HUDEP-2 (cell line): ENCODE measurements around the gene ADARB2.
"Not testable (repeated sequence)": the region's sequence is repeated elsewhere in the genome, so short reads cannot be mapped to it uniquely, and the experiment has no call there.

Experiments
- DNase-seq, 76 experiments: peaks; one replicate each; lab custom pipeline; 2025; ENCODE audit not compliant: unreplicated experiment in 76 of 76; lab: John Stamatoyannopoulos, UW

ADARB2 gene

DNA sequence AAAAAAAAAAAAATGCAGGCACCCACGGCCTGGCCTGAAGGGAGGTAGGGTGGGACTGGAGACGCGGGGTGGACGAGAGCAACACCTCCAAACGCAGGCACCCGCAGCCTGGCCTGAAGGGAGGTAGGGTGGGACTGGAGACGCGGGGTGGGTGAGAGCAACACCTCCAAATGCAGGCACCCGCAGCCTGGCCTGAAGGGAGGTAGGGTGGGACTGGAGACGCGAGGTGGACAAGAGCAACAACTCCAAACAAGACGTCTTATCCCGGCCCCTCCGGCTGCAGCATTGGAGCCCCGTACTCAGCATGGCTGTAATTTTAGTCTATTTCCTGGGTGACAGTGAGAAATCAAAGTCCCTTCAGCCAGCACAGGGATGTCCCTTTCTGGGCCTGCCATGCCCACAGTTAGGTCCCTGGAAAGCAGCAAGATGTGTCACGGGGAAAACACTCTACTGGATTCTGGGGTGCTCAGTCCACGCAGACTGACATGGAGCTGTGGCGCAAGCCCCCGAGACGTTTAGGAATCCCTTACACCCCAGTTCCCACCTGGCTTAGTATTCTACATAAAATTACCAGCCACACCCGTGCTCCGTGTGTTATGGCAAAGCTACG is 561.3 kb downstream of the ADARB2 start:
- DNase-seq, result no peak

DNA sequence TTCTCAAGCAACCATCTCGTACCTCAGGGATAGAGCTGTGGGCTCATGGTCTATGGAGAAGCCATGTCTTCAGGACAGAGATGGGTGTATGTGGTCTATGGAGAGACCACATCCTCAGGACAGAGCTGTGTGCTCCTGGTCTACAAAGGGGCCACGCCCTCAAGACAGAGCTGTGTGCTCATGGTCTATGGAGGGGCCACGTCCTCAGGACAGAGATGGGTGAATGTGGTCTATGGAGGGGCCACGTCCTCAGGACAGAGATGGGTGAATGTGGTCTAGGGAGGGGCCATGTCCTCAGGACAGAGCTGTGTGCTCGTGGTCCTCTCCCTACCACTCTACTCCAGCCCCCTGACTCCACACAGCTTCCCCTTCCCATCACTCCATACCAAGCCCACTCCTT is 563.3 kb downstream of the ADARB2 start:
- no peak for DNase-seq

DNA sequence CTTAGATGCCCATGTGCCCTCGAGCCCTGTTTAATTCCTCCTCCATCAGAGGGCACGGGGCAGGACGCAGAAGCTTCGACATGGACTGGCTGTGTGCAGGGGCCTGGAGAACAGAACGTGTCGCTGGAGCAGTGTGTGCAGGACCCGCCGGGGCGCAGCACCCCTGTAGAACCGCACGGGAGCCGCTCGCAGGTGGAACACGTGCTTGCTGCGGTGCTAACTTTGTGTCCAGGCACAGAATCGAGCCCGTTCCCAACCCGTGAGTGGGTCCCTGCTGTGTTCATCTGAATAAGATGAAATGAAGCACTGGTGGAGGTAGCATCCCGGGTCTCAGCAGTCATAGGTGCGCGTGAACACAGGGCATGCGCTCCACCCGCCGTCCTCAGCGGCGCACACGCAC is 564.2 kb downstream of the ADARB2 start:
- DNase-seq, result no peak

GRCh38 chr10:1172256-1172984 is 564.9 kb downstream of the ADARB2 start:
- no peak for DNase-seq

- no peak for DNase-seq
Measured at GRCh38 chr10:1171586-1171985, 565.7 kb downstream of the ADARB2 start.

- no peak for DNase-seq
Measured at GRCh38 chr10:1171182-1171581, 566.1 kb downstream of the ADARB2 start.

- DNase-seq, result no peak
Measured at GRCh38 chr10:1170867-1171180, 566.5 kb downstream of the ADARB2 start.

DNA sequence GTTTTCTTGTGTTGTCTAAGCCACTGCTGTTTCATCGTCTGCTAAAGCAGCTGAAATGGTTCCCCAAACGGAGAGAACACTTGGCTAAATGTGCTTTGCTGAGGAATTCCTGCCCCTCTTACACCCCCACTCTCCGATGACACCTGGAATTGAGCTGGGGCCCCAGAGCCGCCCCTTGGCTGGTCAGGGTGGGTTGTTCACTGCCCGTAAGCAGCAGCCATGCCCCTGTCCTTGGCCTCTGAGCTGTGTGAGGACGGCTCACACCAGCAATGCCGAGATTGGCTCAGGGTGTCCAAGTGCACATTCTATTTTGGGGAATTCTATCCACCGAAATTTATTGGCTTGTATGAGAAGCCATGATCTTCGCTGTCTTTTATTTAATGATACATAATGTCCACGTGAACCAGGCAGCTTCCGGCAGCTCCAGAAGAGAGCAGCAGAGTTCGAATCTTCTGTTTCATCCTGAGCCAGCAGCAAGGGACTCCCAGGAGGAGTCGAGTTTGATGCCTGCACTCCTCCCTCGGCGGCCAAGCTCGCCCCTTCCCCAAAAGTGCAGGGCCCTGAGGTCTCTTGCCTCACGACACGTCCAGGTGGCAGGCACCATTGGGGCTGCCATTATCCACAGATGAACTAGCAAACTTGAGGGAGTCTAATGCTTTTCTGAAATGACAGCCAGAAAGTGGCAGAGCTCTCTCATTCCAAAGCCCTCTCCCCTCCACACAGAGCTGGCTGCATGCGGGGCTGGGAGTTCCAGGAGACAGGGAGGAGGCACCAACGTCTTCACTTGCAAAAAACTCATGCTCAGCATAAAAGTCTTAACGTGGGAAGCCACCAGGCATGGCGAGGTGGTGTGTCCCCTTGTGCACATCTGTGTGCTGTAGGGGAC is 567.1 kb downstream of the ADARB2 start:
- no peak for DNase-seq

DNA sequence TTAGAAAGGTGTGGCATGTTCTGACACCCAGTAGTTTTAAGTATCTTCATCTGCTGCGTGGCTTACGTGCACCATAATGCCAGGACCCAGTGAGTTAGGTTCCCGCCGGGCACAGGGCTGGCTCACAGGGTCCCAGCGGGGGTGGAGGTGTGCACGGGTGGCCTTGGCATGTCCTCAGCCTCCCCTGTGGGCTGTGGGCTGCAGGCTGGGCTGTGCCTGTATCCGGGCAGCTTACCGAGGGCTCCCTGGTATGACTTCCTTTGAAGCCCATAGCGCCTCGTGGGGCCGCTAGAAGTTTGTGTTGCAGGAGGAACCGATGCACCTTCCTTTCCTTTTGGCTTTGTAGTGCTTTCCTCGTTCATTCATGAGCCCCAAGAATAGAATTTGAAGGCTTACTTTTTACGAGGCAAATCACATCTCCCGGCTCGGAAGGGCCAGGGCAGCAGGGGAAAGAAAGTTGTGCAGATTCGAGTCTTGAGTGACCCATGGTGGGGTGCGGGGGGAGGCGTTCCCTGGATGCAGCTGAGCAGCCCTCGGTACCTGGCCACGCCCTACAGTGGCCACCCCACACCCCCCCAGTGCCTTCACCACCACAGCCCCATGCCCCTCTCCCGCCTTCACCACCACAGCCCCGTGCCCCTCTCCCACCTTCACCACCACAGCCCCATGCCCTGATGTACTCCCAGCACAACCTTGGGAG is 568.0 kb downstream of the ADARB2 start:
- no peak for DNase-seq

DNA sequence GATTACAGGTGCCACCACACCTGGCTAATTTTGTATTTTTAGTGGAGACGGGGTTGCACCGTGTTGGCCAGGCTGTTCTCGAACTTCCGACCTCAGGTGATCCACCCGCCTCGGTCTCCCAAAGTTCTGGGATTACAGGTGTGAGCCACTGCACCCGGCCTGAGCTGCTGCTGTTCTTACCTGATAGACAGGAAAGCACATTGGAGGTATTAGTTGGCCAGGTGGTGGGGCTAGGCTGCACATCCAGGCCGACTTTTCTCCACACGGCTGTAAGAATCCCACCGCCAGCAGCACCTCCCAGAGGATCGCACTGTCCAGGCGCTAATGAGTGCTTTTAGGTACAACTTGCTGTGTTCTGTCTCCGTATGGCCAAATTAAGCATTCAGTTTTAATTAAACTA is 568.6 kb downstream of the ADARB2 start:
- DNase-seq, result no peak

DNA sequence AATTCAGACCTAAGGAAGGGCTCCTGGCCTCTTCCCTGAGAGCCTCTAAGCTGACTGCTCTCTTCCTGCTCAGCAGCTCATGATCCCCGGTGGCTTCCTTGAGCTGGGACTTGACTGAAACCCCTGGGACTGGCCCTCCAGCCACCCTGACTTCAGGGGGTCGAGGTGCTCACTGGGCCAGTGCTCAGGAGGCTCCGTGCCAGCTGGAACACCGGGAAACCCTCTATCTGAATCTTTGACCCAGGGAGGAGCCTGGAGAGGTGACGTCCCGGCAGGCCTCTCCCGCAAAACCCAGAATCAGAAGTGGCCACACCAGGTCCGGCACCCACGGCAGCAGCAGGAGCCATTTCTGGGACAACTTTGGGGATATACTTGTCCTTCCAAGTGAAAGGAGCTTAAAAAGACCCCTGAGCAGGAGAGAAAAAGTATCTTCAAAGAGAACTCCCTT is 570.5 kb downstream of the ADARB2 start:
- DNase-seq, result no peak

DNA sequence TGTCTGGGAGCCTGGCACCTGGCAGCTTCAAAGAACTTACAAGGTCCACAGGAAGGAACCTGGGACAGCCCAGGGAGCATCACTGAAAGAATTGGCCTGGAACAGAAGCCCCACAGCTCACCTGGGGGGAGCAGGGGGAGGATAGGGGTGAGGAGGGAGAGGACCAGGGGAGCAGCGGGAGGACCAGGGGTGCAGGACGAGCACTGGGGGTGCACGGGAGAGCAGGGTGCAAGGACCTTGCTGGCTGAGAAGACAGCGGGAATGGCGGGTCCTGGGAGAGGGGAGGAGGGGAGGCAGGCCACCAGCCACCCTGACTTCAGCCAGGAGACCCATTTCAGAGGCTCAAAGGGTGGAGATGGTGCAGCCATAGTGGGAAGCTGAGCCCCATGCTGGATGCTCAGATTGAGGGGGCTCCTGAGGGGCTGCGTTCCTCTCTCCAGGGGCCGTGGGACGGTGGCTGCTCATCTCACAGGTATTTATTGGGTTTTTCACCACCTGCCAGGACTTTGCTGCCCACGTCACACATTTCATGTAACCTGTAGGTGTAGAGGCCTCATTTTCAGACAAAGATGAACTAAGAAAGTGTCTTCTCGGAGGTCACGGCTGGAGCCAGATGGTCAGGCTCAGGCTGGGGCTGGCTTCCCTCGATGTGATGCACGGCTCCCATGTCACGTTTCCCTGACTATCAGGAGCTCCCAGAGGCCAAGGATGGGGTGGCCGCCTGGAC is 571.1 kb downstream of the ADARB2 start:
- DNase-seq, result no peak

GRCh38 chr10:1163831-1164230 is 573.5 kb downstream of the ADARB2 start:
- no peak for DNase-seq

GRCh38 chr10:1163204-1163660 is 574.1 kb downstream of the ADARB2 start:
- no peak for DNase-seq

- no peak for DNase-seq
Measured at GRCh38 chr10:1162481-1163203, 574.7 kb downstream of the ADARB2 start.

- DNase-seq, result not testable (repeated sequence)
Measured at GRCh38 chr10:1161315-1161673, 576.0 kb downstream of the ADARB2 start.

DNA sequence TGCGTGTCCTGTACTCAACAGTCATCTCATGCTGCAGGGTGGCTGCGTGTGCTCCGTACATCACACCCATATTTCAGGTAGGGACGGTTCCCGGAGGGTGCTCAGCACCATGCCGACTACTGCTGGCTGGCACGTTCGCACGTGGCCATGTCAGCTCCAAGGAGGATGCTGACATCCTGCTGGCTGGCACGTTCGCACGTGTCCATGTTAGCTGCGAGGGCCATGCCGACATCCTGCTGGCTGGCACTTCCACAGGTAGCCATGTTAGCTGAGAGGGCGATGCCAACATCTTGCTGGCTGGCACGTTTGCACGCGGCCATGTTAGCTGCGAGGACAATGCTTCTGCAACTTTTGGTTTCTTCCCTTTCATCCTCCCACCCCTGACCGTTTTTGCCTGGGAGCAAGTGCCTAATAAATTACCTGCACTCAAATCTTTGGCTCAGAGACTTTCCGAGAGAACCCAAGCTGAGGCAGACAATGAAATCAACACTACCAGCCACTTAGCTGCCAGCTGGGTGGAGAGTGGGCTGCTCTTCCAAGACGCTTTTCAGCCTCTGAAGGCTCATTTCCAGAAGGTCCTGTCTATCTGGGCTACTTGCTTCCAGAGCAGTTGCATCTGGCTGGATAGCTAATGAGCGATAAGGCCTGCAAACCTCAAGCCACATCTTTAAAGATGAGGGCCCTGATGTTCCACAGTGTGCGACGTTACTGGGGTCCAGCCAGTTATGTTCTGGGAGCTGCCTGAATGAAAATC is 576.6 kb downstream of the ADARB2 start:
- DNase-seq, result no peak

- DNase-seq, result no peak
Measured at GRCh38 chr10:1159131-1160061, 577.9 kb downstream of the ADARB2 start.
